Measurements from ENCODE around the gene CPT2.

Gene CPT2

GRCh38 chr1:53220171-53220961 is 23.7 kb downstream of the CPT2 start, which contains the start of gene CZIB:
Gene CZIB, minus strand, starts transcription at chr1:53220634. Its CDS starts 59 bp downstream, at chr1:53220575.
- DNase-seq, result peak; percentile 94

- DNase-seq, result no peak
Observed at GRCh38 chr1:53220962-53221286, 24.3 kb downstream of the CPT2 start.

- DNase-seq, result no peak
Observed at GRCh38 chr1:53237638-53238037, 41.0 kb downstream of the CPT2 start.

GRCh38 chr1:53238197-53239155 is 41.9 kb downstream of the CPT2 start, which contains the start of gene MAGOH:
Gene MAGOH, minus strand, starts transcription at chr1:53238518. Its CDS starts 70 bp downstream, at chr1:53238448.
- peak; percentile 93 for DNase-seq

- DNase-seq, result no peak
Observed at GRCh38 chr1:53241828-53242227, 45.2 kb downstream of the CPT2 start.

GRCh38 chr1:53242381-53242780 is 45.8 kb downstream of the CPT2 start:
- no peak for DNase-seq

GRCh38 chr1:53244141-53244540 is 47.5 kb downstream of the CPT2 start:
- no peak for DNase-seq

- no peak for DNase-seq
Observed at GRCh38 chr1:53246261-53247134, 49.9 kb downstream of the CPT2 start.

GRCh38 chr1:53249706-53250105 is 53.1 kb downstream of the CPT2 start:
- DNase-seq, result peak; percentile 30

- no peak for DNase-seq
Observed at GRCh38 chr1:53250325-53250724, 53.7 kb downstream of the CPT2 start.

GRCh38 chr1:53254011-53254640 is 57.5 kb downstream of the CPT2 start:
- no peak for DNase-seq

GRCh38 chr1:53255031-53255430 is 58.4 kb downstream of the CPT2 start:
- DNase-seq, result no peak

GRCh38 chr1:53256511-53257453 is 60.2 kb downstream of the CPT2 start:
- DNase-seq, result no peak

GRCh38 chr1:53257454-53258081 is 60.9 kb downstream of the CPT2 start:
- no peak for DNase-seq

- DNase-seq, result no peak
Observed at GRCh38 chr1:53258216-53258615, 61.6 kb downstream of the CPT2 start.

GRCh38 chr1:53259932-53260331 is 63.3 kb downstream of the CPT2 start:
- no peak for DNase-seq

- DNase-seq, result no peak
Observed at GRCh38 chr1:53260631-53261247, 64.1 kb downstream of the CPT2 start.

- DNase-seq, result no peak
Observed at GRCh38 chr1:53262000-53262399, 65.4 kb downstream of the CPT2 start.
